GM18907 (cell line): ENCODE measurements around the gene LRRTM4.

ENCODE experiments used
- ATAC-seq: cut with Tn5 transposase; IDR thresholded peaks from one replicate; pipeline ENCODE4 v1.9.1; 2021; ENCODE audit warnings: mild to moderate bottlenecking, moderate library complexity; ENCODE audit not compliant: unreplicated experiment

LRRTM4 gene

GRCh38 chr2:77479395-77479794 is 42.8 kb downstream of the LRRTM4 start:
- ATAC-seq, result no peak

DNA sequence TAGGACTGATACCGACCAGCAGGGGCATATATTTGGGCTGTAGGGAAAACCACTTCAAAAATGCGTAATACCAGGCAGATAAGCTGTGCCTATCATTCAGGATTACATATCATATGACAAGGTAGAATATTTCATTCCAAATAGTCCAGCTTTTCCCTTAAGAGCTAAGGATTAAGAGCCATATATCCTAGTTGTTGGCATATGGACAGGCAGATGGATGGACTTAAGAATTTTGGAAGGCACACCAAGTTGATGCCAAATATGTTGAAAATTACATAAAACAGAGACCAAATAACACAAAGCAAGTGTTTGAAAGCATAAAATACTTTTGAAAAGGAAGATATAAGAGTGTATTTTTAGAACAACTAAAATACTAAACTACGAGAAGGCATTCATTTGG is 52.1 kb downstream of the LRRTM4 start:
- ATAC-seq, result no peak

DNA sequence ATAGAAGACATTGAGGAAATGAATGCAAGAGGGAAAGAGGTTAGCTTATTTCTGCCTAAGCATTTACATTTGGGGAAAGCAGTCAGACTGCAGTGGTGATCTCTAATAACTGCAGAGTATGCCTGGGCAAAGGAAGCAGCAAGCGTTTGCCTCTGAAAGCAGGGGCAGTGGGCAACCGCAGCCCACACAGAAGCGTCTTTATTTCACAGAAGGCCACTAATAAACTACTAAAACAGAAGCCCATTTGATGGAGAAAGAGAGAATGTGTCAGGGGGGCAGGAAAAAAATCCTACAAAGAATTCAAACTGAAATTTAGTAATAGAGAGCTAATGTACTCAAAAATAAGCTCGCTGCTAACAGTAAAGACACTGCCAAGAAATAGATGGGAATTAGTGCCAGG is 53.1 kb downstream of the LRRTM4 start:
- no peak for ATAC-seq

DNA sequence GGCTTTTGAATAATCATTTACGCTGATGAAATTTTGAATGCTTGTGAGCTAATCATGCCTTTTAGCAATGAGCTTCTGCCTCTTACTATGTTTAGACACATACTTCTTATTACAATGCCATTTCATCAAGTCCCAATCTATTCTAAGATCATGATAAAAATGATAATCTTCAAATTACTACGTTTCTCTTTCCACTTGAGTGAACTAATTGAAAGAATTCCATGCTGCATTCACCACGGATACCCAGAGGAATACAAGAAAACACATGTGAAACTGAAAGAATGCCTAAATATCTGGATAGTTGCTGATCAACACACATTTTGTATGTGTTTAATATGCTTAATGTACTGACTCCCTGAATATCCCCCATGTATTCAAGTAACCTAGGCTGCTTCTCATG is 62.3 kb downstream of the LRRTM4 start:
- no peak for ATAC-seq

- ATAC-seq, result no peak
Measured at GRCh38 chr2:77458216-77458615, 64.0 kb downstream of the LRRTM4 start.

- no peak for ATAC-seq
Measured at GRCh38 chr2:77457665-77458064, 64.5 kb downstream of the LRRTM4 start.

DNA sequence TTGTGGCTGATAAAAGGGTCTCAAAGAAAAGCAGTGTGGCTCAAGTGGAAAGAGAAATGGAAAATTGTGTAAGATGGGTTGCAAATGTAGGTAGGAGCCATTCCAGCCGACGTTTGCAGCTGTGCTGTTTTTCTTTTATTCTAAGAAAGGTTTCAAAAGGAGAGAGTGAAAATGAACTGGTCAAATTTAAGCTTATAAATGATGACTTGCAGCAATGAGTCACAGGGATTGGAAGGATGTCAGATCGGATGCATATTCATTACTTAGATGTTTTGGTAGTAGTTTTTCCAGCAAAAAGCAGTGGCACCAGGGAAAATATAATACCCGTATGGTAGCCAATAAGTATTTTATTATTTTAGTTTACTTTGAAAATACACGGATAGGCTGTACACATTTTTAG is 79.1 kb downstream of the LRRTM4 start:
- no peak for ATAC-seq

DNA sequence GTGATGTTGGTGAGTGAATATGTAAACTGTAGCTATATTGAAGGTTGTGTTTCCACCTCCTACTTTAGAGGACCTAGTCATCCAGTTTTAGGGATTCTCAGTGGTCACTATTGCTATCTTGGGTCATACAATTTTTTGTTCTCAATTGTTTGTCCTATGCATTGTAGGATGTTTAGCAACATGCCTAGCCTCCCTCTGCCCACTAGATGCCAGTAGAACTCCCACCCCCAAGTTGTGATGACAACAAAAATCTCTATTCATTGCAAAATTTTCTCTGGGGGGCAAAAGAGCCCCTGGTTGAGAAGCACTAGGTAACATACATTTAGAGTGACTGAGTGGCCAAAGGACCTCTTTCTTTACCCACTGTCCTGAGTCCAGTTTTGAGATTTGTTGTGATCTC is 87.3 kb downstream of the LRRTM4 start:
- ATAC-seq, result no peak

DNA sequence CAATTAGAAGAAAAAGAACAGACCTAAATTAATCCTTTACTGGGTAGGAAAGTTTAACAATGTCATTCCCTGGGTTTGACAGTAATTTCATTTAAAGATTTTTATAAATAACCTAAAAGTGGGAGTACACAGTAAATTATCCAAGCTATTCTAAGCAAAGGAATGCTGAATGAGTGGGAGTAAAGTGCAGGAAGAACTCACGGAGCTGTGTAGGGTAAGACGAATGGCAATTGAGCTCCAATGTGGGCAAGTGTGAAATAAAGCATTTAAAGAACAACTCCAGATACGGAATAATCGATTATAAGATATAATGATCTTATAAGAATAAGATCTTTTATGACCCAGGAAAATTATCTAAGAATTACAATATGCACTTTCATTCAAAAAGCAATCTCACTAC is 93.2 kb downstream of the LRRTM4 start:
- ATAC-seq, result no peak

GRCh38 chr2:77421971-77422370 is 100.2 kb downstream of the LRRTM4 start:
- no peak for ATAC-seq

DNA sequence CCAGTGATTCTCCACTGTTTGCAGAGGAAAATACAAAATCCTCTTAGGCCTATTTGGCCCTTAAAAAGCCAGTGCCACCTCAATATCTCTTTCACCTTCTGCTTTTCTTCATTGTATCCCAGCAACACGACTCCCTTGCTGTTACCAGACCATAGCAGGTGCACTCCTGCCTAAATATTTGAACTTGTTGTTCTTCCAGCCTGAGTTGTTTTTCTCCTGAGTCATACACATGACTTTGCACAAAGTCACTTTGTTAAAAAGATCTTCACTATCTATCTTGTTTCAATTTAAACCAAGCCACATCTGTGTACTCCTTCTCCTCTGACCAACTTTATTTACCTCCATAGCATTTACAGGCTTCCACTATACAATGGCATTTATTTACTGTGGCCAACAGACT is 103.6 kb downstream of the LRRTM4 start:
- no peak for ATAC-seq

GRCh38 chr2:77404189-77404588 is 118.0 kb downstream of the LRRTM4 start:
- no peak for ATAC-seq

- ATAC-seq, result no peak
Measured at GRCh38 chr2:77398970-77399600, 123.1 kb downstream of the LRRTM4 start.

- ATAC-seq, result no peak
Measured at GRCh38 chr2:77397763-77398162, 124.4 kb downstream of the LRRTM4 start.

GRCh38 chr2:77395011-77395410 is 127.2 kb downstream of the LRRTM4 start:
- ATAC-seq, result no peak

GRCh38 chr2:77391119-77391518 is 131.1 kb downstream of the LRRTM4 start:
- no peak for ATAC-seq

DNA sequence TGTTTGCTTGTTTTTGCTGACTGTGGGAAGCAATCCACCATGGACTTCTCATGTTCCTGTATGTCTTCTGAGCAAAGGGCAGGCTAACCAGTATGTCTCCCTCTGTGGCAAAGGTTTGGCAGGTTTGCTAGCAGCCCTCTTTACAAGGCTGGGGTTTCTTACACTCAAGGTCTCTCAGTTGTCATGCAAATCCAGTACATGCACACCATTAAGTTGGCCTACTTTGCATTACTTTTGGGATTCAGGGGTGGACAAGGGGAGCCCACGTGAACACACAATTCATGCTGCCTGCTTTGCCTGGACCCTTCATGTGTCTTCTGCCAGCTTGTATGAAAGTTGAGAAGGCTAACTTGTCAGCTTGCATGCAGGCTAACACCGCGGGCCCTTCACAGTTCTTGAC is 134.9 kb downstream of the LRRTM4 start:
- no peak for ATAC-seq

DNA sequence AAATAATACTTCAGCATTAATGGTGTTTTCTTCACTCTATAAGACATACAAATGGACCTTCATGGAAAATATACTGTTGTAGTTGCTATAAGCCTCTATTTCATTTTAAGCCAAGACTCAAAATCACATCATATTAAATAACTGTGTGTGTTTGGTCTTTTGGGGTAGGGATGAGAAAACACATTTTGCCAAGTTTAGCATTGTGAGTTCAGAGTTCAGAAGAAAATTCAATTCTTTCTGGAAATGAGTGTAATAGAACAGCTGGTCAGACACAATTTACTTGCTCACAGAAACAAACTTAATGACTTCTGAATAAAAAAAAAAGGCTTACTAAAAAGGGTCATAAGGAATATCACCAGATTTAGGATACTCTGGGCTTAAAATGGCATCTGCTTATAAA is 149.5 kb downstream of the LRRTM4 start:
- no peak for ATAC-seq

DNA sequence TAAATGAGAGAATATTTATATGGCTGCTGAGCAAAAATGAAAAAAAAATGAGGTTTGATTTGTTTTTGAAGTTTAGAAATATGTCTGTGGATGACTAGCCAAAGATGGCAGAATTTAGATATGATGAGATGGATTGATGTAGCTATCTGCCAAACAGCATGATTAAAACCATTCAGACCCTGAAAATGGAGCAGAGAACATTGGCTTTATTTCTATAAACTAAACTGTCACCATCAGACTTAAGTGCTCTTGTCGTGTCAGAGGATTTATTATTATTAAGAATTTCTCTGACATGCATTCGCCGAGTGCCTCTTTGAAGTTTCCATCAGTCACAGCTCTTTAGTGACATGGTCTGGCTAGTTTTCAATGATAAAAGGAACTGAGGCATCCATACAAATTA is 151.7 kb downstream of the LRRTM4 start:
- no peak for ATAC-seq

DNA sequence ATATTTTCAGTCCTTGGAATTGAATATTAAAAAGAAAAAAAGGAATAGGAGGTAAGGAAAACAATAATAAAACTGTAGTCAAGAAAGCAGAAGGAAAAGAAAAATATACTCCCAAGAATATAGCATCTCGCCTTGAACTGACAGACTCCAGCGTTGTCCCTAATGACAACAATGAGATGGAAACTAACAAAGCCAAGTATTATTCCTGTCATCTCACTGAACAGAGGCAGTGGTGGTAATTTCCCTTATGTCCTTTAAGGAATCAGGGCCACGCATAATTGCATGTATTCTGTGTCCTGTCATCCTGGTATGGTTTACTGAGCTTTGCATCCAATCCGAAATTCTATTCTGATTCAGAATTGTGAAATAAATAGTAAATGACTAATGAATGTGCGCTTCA is 158.9 kb downstream of the LRRTM4 start:
- ATAC-seq, result no peak

DNA sequence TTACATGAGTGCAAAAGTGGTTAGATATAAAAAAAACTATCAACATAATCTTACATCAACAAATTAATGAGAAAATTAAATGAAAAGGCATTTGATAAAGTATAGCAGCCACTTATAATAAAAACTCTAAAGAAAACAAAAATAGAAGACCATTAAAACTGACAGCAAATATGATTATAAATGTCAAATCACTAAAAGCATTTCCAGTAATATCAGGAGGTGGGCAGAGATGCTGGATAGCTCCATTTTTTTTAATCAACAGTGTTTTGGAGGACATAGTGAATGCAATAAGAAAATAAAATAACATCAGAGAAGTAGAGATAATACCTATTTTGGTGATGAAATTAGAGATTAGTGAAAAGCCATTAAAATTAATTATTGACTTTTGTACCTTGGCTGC is 173.4 kb downstream of the LRRTM4 start:
- ATAC-seq, result no peak

GRCh38 chr2:77336013-77336412 is 186.2 kb downstream of the LRRTM4 start:
- ATAC-seq, result no peak

- ATAC-seq, result no peak
Measured at GRCh38 chr2:77328134-77328931, 193.8 kb downstream of the LRRTM4 start.
